ENCODE results near the gene PARPBP. TPM values are rescaled to one million over a fixed set of nuclear protein-coding genes. Genes with fewer than 3 reads are reported as not detected.

The PARPBP gene
- total and polyA plus RNA-seq, 4 donors: 0.32 to 24.9 (median 0.60) TPM

DNA sequence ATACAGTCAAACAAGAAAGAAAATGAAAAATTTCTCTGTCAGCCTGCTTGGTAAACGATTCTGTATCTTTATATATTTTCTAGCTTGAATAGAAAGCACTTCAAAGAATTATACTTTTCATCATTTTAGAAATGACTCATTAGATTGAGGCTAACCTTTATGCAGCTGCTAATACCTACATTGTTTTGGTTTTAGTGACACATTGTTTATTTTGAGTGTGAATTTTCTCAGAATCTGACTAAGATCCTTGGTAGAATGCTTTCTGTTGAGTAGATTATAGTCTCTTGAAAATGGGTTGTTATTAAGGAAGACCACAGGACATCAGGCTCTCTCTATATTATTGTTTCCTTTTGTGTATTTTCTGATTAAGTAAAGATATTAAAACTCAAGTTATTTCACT lies 77.8 kb downstream of the PARPBP start, which contains the start of gene PMCH:
PMCH (minus strand) TSS at position 45 of the 400 bp plus-strand sequence. CDS start 63 bp downstream, outside the sequence.
- Histone ChIP-seq H3K4me3 (ENCODE audit: low read depth in 1 of 3, low read length in 3 of 3) (no peak within 1 kb of the TSS), H3K27ac (ENCODE audit: low read depth in 1 of 2, low read length in 2 of 2) (no peak within 1 kb of the TSS), H3K27me3 (ENCODE audit: control insufficient read depth in 4 of 4, insufficient read depth in 4 of 4, low read length in 3 of 4) (no peaks in the 10 kb centered on the region), H3K4me1 (ENCODE audit: control insufficient read depth in 4 of 4, insufficient read depth in 4 of 4, low read length in 3 of 4) (no peaks in the 10 kb centered on the region), H3K36me3 (ENCODE audit: control insufficient read depth in 4 of 4, insufficient read depth in 3 of 4, low read depth in 1 of 4, low read length in 3 of 4) (no peaks in the 10 kb centered on the region), H3K9ac (ENCODE audit: low read depth in 1 of 2, low read length in 2 of 2) (no peak within 1 kb of the TSS), H3K9me3 (ENCODE audit: control insufficient read depth in 4 of 4, low read length in 3 of 4) (no peaks in the 10 kb centered on the region)
- DNase-seq (ENCODE audit: low spot score): no peak
- TF ChIP-seq, protein P1, sequence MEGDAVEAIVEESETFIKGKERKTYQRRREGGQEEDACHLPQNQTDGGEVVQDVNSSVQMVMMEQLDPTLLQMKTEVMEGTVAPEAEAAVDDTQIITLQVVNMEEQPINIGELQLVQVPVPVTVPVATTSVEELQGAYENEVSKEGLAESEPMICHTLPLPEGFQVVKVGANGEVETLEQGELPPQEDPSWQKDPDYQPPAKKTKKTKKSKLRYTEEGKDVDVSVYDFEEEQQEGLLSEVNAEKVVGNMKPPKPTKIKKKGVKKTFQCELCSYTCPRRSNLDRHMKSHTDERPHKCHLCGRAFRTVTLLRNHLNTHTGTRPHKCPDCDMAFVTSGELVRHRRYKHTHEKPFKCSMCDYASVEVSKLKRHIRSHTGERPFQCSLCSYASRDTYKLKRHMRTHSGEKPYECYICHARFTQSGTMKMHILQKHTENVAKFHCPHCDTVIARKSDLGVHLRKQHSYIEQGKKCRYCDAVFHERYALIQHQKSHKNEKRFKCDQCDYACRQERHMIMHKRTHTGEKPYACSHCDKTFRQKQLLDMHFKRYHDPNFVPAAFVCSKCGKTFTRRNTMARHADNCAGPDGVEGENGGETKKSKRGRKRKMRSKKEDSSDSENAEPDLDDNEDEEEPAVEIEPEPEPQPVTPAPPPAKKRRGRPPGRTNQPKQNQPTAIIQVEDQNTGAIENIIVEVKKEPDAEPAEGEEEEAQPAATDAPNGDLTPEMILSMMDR (IDR thresholded peaks at IDR 0.05; ENCODE audit: low read depth, low read length, missing input control): no peak
- TF ChIP-seq, protein P2, sequence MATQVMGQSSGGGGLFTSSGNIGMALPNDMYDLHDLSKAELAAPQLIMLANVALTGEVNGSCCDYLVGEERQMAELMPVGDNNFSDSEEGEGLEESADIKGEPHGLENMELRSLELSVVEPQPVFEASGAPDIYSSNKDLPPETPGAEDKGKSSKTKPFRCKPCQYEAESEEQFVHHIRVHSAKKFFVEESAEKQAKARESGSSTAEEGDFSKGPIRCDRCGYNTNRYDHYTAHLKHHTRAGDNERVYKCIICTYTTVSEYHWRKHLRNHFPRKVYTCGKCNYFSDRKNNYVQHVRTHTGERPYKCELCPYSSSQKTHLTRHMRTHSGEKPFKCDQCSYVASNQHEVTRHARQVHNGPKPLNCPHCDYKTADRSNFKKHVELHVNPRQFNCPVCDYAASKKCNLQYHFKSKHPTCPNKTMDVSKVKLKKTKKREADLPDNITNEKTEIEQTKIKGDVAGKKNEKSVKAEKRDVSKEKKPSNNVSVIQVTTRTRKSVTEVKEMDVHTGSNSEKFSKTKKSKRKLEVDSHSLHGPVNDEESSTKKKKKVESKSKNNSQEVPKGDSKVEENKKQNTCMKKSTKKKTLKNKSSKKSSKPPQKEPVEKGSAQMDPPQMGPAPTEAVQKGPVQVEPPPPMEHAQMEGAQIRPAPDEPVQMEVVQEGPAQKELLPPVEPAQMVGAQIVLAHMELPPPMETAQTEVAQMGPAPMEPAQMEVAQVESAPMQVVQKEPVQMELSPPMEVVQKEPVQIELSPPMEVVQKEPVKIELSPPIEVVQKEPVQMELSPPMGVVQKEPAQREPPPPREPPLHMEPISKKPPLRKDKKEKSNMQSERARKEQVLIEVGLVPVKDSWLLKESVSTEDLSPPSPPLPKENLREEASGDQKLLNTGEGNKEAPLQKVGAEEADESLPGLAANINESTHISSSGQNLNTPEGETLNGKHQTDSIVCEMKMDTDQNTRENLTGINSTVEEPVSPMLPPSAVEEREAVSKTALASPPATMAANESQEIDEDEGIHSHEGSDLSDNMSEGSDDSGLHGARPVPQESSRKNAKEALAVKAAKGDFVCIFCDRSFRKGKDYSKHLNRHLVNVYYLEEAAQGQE (IDR thresholded peaks at IDR 0.05): no peak
- TF ChIP-seq RAD21 (IDR thresholded peaks at IDR 0.05) (no peak), RXRA (IDR thresholded peaks at IDR 0.05) (no peak), HNF4A (conservative IDR thresholded peaks at IDR 0.05) (no peak), FOXA1 (IDR thresholded peaks at IDR 0.05) (no peak), FOXA2 (IDR thresholded peaks at IDR 0.05) (no peak), NR2F2 (IDR thresholded peaks at IDR 0.05) (no peak), JUND (IDR thresholded peaks at IDR 0.05) (no peak), HNF4G (IDR thresholded peaks at IDR 0.05) (no peak)
- TF ChIP-seq, protein P3, sequence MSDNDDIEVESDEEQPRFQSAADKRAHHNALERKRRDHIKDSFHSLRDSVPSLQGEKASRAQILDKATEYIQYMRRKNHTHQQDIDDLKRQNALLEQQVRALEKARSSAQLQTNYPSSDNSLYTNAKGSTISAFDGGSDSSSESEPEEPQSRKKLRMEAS (IDR thresholded peaks at IDR 0.05): no peak
- TF ChIP-seq, protein P4, sequence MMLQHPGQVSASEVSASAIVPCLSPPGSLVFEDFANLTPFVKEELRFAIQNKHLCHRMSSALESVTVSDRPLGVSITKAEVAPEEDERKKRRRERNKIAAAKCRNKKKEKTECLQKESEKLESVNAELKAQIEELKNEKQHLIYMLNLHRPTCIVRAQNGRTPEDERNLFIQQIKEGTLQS (IDR thresholded peaks at IDR 0.05): no peak
- WGBS: 89% methylated on average over 1 of the region's 1 CpG

DNA sequence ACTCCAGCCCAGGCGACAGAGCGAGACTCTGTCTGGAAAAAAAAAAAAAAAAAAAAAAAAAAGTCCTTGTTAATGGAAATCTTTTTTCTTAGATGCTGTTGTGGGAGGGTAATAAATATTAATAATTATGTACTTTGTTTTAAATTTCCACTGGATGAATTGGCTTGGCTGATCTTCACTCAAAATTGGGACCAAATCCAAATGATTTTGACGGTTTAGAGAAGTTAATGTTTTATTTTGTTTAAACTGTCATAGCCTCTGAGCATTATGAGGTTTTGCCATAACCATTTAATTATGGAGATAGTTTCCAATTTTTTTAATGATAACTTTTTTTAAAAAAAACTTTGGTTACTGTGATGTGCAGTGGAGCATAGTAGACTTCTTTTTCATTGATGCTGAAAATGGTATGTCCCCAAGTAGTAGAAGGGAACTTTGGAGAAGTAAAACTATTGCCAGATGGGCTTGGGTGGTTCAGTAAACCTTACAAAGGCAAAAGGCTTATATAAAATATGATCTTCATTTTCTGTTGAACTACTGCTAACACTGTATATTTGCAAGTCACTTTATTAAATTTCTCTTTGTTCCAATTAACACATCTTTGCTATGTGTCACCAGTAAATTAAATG lies 81.6 kb downstream of the PARPBP start:
- Histone ChIP-seq H3K9me3 (ENCODE audit: control insufficient read depth in 4 of 4, low read length in 3 of 4) (no peaks in the 10 kb centered on the region), H3K27ac (ENCODE audit: low read depth in 1 of 2, low read length in 2 of 2) (no peak overlapping the region), H3K27me3 (ENCODE audit: control insufficient read depth in 4 of 4, insufficient read depth in 4 of 4, low read length in 3 of 4) (no peaks in the 10 kb centered on the region), H3K4me3 (ENCODE audit: low read depth in 1 of 3, low read length in 3 of 3) (no peak overlapping the region), H3K4me1 (ENCODE audit: control insufficient read depth in 4 of 4, insufficient read depth in 4 of 4, low read length in 3 of 4) (no peaks in the 10 kb centered on the region), H3K36me3 (ENCODE audit: control insufficient read depth in 4 of 4, insufficient read depth in 3 of 4, low read depth in 1 of 4, low read length in 3 of 4) (no peaks in the 10 kb centered on the region), H3K9ac (ENCODE audit: low read depth in 1 of 2, low read length in 2 of 2) (no peak overlapping the region)
- 81% methylated on average over 3 of the region's 3 CpGs for WGBS
- no peak for DNase-seq (ENCODE audit: low spot score)
- TF ChIP-seq, protein P3 (IDR thresholded peaks at IDR 0.05): no peak
- no peak for TF ChIP-seq RAD21 (IDR thresholded peaks at IDR 0.05)
- no peak for TF ChIP-seq SP1 (IDR thresholded peaks at IDR 0.05)
- TF ChIP-seq, protein P4 (IDR thresholded peaks at IDR 0.05): no peak
- TF ChIP-seq NR2F2 (IDR thresholded peaks at IDR 0.05): no peak
- TF ChIP-seq, protein P2 (IDR thresholded peaks at IDR 0.05): no peak
- no peak for TF ChIP-seq HNF4G (IDR thresholded peaks at IDR 0.05)
- TF ChIP-seq, protein P1 (IDR thresholded peaks at IDR 0.05; ENCODE audit: low read depth, low read length, missing input control): no peak
- no peak for TF ChIP-seq EGR1 (IDR thresholded peaks at IDR 0.05; ENCODE audit: low read depth in 2 of 2)
- no peak for TF ChIP-seq GABPA (IDR thresholded peaks at IDR 0.05 in 1 of 2, conservative IDR thresholded peaks at IDR 0.05 in 1 of 2)
- TF ChIP-seq JUND (IDR thresholded peaks at IDR 0.05): no peak
- no peak for TF ChIP-seq RXRA (IDR thresholded peaks at IDR 0.05)

All from liver (tissue), 9 donors.